Urothelium cell line (cell line): ENCODE data around the gene AP3S2.
"Not testable (repeated sequence)": the region's sequence is repeated elsewhere in the genome, so short reads cannot be mapped to it uniquely, and the experiment has no call there.

Experiments
- DNase-seq: peaks from one replicate; pipeline ENCODE4 v3.0.0; 2011; ENCODE audit warnings: low spot score, mixed read lengths
- FAIRE-seq: peaks from 2 replicates; lab custom pipeline; 2011; peaks lifted over from hg19 to GRCh38; lab: Jason Lieb, UNC

Gene AP3S2

GRCh38 chr15:89803941-89804800, 89.6 kb downstream of the AP3S2 start:
- FAIRE-seq (no peak), DNase-seq (no peak)

- FAIRE-seq (no peak), DNase-seq (no peak)
These were observed 90.6 kb downstream of the AP3S2 start for GRCh38 chr15:89802986-89803824.

- DNase-seq: no peak
These were observed 91.4 kb downstream of the AP3S2 start for GRCh38 chr15:89802231-89802928.

GRCh38 chr15:89801471-89802195, 92.2 kb downstream of the AP3S2 start:
- FAIRE-seq: no peak

More at GRCh38 chr15:89802231-89802928, 91.4 kb downstream of the AP3S2 start:
- FAIRE-seq: no peak

GRCh38 chr15:89799918-89800498, 93.8 kb downstream of the AP3S2 start:
- FAIRE-seq (no peak), DNase-seq (no peak)

More at GRCh38 chr15:89801471-89802195, 92.2 kb downstream of the AP3S2 start:
- no peak for DNase-seq

- DNase-seq (no peak), FAIRE-seq (no peak)
These were observed 94.5 kb downstream of the AP3S2 start for GRCh38 chr15:89799011-89799911.

- FAIRE-seq: no peak
- no peak for DNase-seq
These were observed 96.1 kb downstream of the AP3S2 start for GRCh38 chr15:89797678-89798201.

GRCh38 chr15:89795996-89796395, 97.8 kb downstream of the AP3S2 start:
- DNase-seq (no peak), FAIRE-seq (no peak)

- DNase-seq: no peak
- FAIRE-seq: no peak
These were observed 99.1 kb downstream of the AP3S2 start for GRCh38 chr15:89794627-89795241.

GRCh38 chr15:89792106-89792805, 101.5 kb downstream of the AP3S2 start:
- DNase-seq (no peak), FAIRE-seq (no peak)

GRCh38 chr15:89790661-89791060, 103.1 kb downstream of the AP3S2 start:
- DNase-seq (no peak), FAIRE-seq (no peak)

- no peak for FAIRE-seq
- DNase-seq: no peak
These were observed 103.6 kb downstream of the AP3S2 start for GRCh38 chr15:89790206-89790605.

GRCh38 chr15:89788585-89788984, 105.2 kb downstream of the AP3S2 start:
- FAIRE-seq, DNase-seq: not testable (repeated sequence)

- DNase-seq: no peak
- peak; percentile 17 for FAIRE-seq
These were observed 105.8 kb downstream of the AP3S2 start for GRCh38 chr15:89787944-89788343.

- no peak for FAIRE-seq
- DNase-seq: no peak
These were observed 108.0 kb downstream of the AP3S2 start for GRCh38 chr15:89785774-89786140.

- DNase-seq (no peak), FAIRE-seq (no peak)
These were observed 108.6 kb downstream of the AP3S2 start for GRCh38 chr15:89785064-89785773.

GRCh38 chr15:89784686-89784960, 109.2 kb downstream of the AP3S2 start:
- no peak for FAIRE-seq
- DNase-seq: no peak
